K562 (cell line): ENCODE data around the gene CREG1. TPM values are rescaled to one million over a fixed set of nuclear protein-coding genes. Genes with fewer than 3 reads are reported as not detected.

Experiments used
- ADNP ChIP-seq: fragments of 200-800 bp; sonication (Bioruptor generic); IDR thresholded peaks from 2 replicates; pipeline ENCODE4 v1.6.1; 2016; ENCODE audit warnings: missing genetic modification characterization, missing compliant biosample characterization
- BRD9 ChIP-seq: fragments of 450-650 bp; IDR thresholded peaks from 2 replicates; pipeline ENCODE4 v1.6.1; 2018; ENCODE audit warnings: low read depth; ENCODE audit not compliant: partially characterized antibody
- ETS2 ChIP-seq: IDR thresholded peaks from 2 replicates; pipeline ENCODE4 v1.6.1; 2016; ENCODE audit warnings: borderline replicate concordance, missing genetic modification characterization, mild to moderate bottlenecking, moderate library complexity, missing compliant biosample characterization; ENCODE audit not compliant: poor library complexity, severe bottlenecking
- GABPB2 ChIP-seq: fragments of 250-450 bp; sonication (Bioruptor Pico); conservative IDR thresholded peaks from 2 replicates; pipeline ENCODE4 v1.5.1; 2021; ENCODE audit warnings: mild to moderate bottlenecking
- HDGF ChIP-seq: fragments of 450-650 bp; IDR thresholded peaks from 2 replicates; pipeline ENCODE4 v1.6.1; 2016
- HNRNPUL1 ChIP-seq: fragments of 200-400 bp; formaldehyde crosslinking; IDR thresholded peaks from 2 replicates; pipeline ENCODE4 v1.6.1; 2017; ENCODE audit warnings: low read length
- LEF1 ChIP-seq: fragments of 450-650 bp; IDR thresholded peaks from 2 replicates; pipeline ENCODE4 v1.6.1; 2016; ENCODE audit warnings: mild to moderate bottlenecking
- MBD2 ChIP-seq: sonication (generic); IDR thresholded peaks from 2 replicates; pipeline ENCODE4 v1.6.1; 2016; ENCODE audit warnings: low read depth, borderline replicate concordance
- NONO ChIP-seq, 2 experiments: fragments of 200-400 bp in 1 of 2; fragments of 450-650 bp in 1 of 2; formaldehyde crosslinking in 1 of 2; IDR thresholded peaks; 2 replicates each; pipeline ENCODE4 v1.6.1; 2017; ENCODE audit warnings: low read depth in 2 of 2, mild to moderate bottlenecking in 2 of 2, moderate library complexity in 2 of 2, low read length in 1 of 2
- PCBP1 ChIP-seq: fragments of 200-400 bp; formaldehyde crosslinking; IDR thresholded peaks from 2 replicates; pipeline ENCODE4 v1.6.1; 2018; ENCODE audit warnings: mild to moderate bottlenecking, low read depth, low read length; ENCODE audit not compliant: poor library complexity, severe bottlenecking
- SIN3A ChIP-seq, 2 experiments: fragments of 150-350 bp in 1 of 2; IDR thresholded peaks; 2 replicates each; pipeline ENCODE4 v1.6.1; 2011 to 2016; ENCODE audit warnings: borderline replicate concordance in 2 of 2, low read depth in 2 of 2, low read length in 2 of 2, mild to moderate bottlenecking in 2 of 2, moderate library complexity in 2 of 2; ENCODE audit not compliant: control insufficient read depth in 1 of 2
- STAG1 ChIP-seq: sonication (generic); formaldehyde crosslinking; IDR thresholded peaks from 2 replicates; pipeline ENCODE4 v1.5.0; 2020; ENCODE audit warnings: missing genetic modification reagents, borderline replicate concordance
- ZKSCAN3 ChIP-seq: fragments of 250-450 bp; sonication (Bioruptor Pico); IDR thresholded peaks from 2 replicates; pipeline ENCODE4 v1.4.0; 2020
- ZNF274 ChIP-seq: IDR thresholded peaks from 2 replicates; pipeline ENCODE4 v1.6.1; 2011; ENCODE audit warnings: low read depth, mild to moderate bottlenecking, low read length, moderate library complexity, borderline replicate concordance
- ZNF324 ChIP-seq: fragments of 250-450 bp; sonication (Bioruptor Pico); IDR thresholded peaks from 2 replicates; pipeline ENCODE4 v1.4.0; 2020; ENCODE audit warnings: mild to moderate bottlenecking
- ZNF79 ChIP-seq: fragments of 250-450 bp; sonication (Bioruptor Pico); IDR thresholded peaks from 2 replicates; pipeline ENCODE4 v1.4.0; 2020; ENCODE audit warnings: low read depth, mild to moderate bottlenecking, moderate library complexity
- polyA plus RNA-seq, 8 experiments: library from polyadenylated mRNA; depleted of rRNA in 4 of 8; stranded (reverse) in 5 of 8; unstranded in 3 of 8; fragments of >200 nt; fragmentation: Nextera tagmentation in 2 of 8; fragmentation: Illumina TruSeq in 1 of 8; extraction: Ambion mirVana in 2 of 8; extraction: Trizol in 1 of 8; gene quantifications; 2 replicates each; pipeline versions ENCODE4 v1.2.1 to v1.2.3, GENCODE V29; 2011 to 2014; ENCODE audit warnings: inconsistent platforms in 1 of 8, missing spikeins in 1 of 8
- total RNA-seq, 7 experiments: library from RNA; depleted of rRNA in 6 of 7; stranded (reverse); fragments of >200 nt in 6 of 7; fragmentation: Illumina TruSeq in 2 of 7; extraction: Trizol in 2 of 7; gene quantifications; 2 replicates each; pipeline versions ENCODE4 v1.2.1 to v1.2.3, GENCODE V29; 2011 to 2021; ENCODE audit warnings: low replicate concordance in 1 of 7
- TF ChIP-seq, protein P1 (sequence below): fragments of 450-650 bp; IDR thresholded peaks from 2 replicates; pipeline ENCODE4 v1.6.1; 2017; ENCODE audit warnings: mild to moderate bottlenecking, moderate library complexity
- TF ChIP-seq, protein P2 (sequence below): sonication (generic); formaldehyde crosslinking; IDR thresholded peaks from 2 replicates; pipeline ENCODE4 v1.9.0; 2022; ENCODE audit warnings: mild to moderate bottlenecking, missing genetic modification reagents
- TF ChIP-seq, protein P3 (sequence below): sonication (generic); formaldehyde crosslinking; IDR thresholded peaks from 2 replicates; pipeline ENCODE4 v1.8.0; 2022; ENCODE audit warnings: mild to moderate bottlenecking, missing genetic modification reagents
- TF ChIP-seq, protein P4 (sequence below): sonication (generic); formaldehyde crosslinking; IDR thresholded peaks from 2 replicates; pipeline ENCODE4 v1.8.0; 2022; ENCODE audit warnings: missing genetic modification reagents, mild to moderate bottlenecking, borderline replicate concordance

Gene CREG1
- total and polyA plus RNA-seq, 9 of the 15 experiments (the other 6 are each of a cell fraction or from before 2014, with no cell fraction given) = 45.7 to 272 (median 161) TPM

DNA sequence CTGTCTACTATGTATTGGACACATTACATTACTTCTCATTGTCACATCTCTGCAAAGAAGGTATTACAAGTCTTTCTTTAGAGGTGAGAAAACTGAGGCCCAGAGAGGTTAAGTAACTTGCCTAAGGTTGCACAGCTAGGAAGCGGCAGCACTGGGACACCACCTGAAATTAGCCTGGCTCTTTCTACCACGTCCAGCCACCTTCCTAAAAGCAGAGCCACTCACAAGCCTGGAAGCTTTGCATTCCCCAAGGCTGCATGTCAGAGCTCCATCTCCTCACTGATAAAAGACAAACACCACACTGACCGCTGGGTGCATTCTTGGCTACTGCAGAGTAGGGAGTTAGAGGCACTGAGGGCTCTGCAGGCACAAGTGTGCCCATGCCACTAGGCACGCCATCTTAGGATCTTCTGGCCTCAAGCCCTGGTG lies 37.7 kb downstream of the CREG1 start (continued):
- TF ChIP-seq ZNF274 = no peak
- TF ChIP-seq ADNP = peak; percentile 68
- no peak for TF ChIP-seq NONO (IDR thresholded peaks at IDR 0.05; ENCODE audit: low read depth in 2 of 2, low read length in 1 of 2)
- TF ChIP-seq PCBP1 = no peak
- peak; percentile 55 for TF ChIP-seq BRD9
- TF ChIP-seq, protein P1, sequence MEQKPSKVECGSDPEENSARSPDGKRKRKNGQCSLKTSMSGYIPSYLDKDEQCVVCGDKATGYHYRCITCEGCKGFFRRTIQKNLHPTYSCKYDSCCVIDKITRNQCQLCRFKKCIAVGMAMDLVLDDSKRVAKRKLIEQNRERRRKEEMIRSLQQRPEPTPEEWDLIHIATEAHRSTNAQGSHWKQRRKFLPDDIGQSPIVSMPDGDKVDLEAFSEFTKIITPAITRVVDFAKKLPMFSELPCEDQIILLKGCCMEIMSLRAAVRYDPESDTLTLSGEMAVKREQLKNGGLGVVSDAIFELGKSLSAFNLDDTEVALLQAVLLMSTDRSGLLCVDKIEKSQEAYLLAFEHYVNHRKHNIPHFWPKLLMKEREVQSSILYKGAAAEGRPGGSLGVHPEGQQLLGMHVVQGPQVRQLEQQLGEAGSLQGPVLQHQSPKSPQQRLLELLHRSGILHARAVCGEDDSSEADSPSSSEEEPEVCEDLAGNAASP = no peak
- TF ChIP-seq ZKSCAN3 (CRISPR knock-in tag) = no peak
- TF ChIP-seq SIN3A (IDR thresholded peaks at IDR 0.05; ENCODE audit: borderline replicate concordance in 2 of 2, control insufficient read depth in 1 of 2, low read depth in 2 of 2, low read length in 2 of 2) = no peak
- no peak for TF ChIP-seq LEF1
- no peak for TF ChIP-seq ZNF324 (CRISPR knock-in tag)
- no peak for TF ChIP-seq GABPB2 (CRISPR knock-in tag)
- TF ChIP-seq HDGF = peak; percentile 88; the same call in 1 of the 2 replicates
- TF ChIP-seq, protein P2, sequence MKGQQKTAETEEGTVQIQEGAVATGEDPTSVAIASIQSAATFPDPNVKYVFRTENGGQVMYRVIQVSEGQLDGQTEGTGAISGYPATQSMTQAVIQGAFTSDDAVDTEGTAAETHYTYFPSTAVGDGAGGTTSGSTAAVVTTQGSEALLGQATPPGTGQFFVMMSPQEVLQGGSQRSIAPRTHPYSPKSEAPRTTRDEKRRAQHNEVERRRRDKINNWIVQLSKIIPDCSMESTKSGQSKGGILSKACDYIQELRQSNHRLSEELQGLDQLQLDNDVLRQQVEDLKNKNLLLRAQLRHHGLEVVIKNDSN (CRISPR knock-in tag) = peak; percentile 45; the same call in 1 of the 2 replicates
- no peak for TF ChIP-seq ZNF79 (CRISPR knock-in tag)
- TF ChIP-seq, protein P3, sequence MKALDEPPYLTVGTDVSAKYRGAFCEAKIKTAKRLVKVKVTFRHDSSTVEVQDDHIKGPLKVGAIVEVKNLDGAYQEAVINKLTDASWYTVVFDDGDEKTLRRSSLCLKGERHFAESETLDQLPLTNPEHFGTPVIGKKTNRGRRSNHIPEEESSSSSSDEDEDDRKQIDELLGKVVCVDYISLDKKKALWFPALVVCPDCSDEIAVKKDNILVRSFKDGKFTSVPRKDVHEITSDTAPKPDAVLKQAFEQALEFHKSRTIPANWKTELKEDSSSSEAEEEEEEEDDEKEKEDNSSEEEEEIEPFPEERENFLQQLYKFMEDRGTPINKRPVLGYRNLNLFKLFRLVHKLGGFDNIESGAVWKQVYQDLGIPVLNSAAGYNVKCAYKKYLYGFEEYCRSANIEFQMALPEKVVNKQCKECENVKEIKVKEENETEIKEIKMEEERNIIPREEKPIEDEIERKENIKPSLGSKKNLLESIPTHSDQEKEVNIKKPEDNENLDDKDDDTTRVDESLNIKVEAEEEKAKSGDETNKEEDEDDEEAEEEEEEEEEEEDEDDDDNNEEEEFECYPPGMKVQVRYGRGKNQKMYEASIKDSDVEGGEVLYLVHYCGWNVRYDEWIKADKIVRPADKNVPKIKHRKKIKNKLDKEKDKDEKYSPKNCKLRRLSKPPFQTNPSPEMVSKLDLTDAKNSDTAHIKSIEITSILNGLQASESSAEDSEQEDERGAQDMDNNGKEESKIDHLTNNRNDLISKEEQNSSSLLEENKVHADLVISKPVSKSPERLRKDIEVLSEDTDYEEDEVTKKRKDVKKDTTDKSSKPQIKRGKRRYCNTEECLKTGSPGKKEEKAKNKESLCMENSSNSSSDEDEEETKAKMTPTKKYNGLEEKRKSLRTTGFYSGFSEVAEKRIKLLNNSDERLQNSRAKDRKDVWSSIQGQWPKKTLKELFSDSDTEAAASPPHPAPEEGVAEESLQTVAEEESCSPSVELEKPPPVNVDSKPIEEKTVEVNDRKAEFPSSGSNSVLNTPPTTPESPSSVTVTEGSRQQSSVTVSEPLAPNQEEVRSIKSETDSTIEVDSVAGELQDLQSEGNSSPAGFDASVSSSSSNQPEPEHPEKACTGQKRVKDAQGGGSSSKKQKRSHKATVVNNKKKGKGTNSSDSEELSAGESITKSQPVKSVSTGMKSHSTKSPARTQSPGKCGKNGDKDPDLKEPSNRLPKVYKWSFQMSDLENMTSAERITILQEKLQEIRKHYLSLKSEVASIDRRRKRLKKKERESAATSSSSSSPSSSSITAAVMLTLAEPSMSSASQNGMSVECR = peak; percentile 37; the same call in 1 of the 2 replicates
- no peak for TF ChIP-seq STAG1 (CRISPR knock-in tag)
- TF ChIP-seq MBD2 = no peak
- no peak for TF ChIP-seq ETS2
- TF ChIP-seq, protein P4, sequence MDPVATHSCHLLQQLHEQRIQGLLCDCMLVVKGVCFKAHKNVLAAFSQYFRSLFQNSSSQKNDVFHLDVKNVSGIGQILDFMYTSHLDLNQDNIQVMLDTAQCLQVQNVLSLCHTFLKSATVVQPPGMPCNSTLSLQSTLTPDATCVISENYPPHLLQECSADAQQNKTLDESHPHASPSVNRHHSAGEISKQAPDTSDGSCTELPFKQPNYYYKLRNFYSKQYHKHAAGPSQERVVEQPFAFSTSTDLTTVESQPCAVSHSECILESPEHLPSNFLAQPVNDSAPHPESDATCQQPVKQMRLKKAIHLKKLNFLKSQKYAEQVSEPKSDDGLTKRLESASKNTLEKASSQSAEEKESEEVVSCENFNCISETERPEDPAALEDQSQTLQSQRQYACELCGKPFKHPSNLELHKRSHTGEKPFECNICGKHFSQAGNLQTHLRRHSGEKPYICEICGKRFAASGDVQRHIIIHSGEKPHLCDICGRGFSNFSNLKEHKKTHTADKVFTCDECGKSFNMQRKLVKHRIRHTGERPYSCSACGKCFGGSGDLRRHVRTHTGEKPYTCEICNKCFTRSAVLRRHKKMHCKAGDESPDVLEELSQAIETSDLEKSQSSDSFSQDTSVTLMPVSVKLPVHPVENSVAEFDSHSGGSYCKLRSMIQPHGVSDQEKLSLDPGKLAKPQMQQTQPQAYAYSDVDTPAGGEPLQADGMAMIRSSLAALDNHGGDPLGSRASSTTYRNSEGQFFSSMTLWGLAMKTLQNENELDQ (CRISPR knock-in tag) = no peak
- no peak for TF ChIP-seq HNRNPUL1
